Stimulated activated CD4-positive, alpha-beta T cell treated with anti-CD3 and anti-CD28 coated beads, Interleukin-15, amount 100 ng/mL, for 1 hour (primary cell): ENCODE results near the gene RRP1.

ENCODE experiments used
- DNase-seq, 2 donors: peaks; one replicate each; pipeline ENCODE4 v3.0.0-alpha.2; 2020; ENCODE audit warnings: low read depth in 1 of 2, low spot score in 1 of 2

RRP1 gene

DNA sequence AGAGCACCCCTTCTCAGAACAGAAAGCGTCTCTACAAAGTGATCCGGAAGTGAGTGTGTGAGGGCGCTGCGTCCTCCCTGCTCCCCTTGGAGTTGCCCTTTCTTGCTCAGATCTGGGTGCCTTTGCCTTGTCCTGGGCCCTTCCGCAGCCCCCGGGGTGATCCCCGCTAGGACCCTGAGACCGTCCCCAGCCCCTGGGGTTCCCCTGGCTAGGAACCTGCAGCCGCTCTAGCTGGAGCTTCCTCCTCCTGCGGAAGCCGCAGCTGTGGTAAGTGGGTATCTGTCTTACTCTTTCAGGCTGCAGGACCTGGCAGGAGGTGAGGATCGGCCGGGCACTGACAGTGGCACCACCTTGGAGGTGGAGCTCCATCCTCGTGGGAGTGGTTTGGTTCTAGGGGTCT, 11.2 kb downstream of the RRP1 start:
- DNase-seq, result no peak

DNA sequence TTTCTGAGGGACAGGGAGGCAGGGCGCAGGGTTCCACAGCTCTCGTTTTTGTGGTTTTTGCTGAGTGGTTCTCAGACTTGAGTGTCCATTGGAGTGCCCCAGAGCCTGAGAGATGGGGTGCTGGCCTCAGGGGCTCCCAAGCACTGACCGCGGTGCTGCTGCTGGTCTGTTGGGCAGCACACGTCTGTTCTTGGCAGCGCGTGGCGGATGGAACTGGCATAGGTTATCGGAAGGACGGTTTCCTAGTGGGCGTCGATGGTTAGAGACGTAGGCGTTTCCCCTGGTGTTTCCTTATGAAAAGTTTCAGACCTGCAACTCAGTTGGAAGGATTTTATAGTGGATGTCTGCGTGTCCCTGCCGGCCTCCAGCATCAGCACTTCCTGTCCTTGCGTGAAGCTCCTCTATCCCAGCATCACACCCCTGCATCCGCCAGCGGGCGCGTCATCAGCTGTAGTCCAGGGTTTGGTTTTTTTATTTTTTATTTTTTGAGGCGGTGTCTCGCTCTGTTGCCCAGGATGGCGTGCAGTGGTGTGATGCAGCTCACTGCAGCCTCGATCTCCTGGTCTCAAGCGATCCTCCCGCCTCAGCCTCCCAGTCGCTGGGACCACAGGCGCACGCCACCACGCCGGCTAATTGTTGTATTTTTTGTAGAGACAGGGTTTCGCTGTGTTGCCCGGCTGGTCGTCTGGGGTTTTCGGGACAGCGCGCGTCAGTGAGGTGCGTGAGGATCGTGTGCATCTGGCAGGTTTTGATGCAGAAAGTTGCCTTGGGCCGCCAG, 11.8 kb downstream of the RRP1 start:
- DNase-seq, result no peak

DNA sequence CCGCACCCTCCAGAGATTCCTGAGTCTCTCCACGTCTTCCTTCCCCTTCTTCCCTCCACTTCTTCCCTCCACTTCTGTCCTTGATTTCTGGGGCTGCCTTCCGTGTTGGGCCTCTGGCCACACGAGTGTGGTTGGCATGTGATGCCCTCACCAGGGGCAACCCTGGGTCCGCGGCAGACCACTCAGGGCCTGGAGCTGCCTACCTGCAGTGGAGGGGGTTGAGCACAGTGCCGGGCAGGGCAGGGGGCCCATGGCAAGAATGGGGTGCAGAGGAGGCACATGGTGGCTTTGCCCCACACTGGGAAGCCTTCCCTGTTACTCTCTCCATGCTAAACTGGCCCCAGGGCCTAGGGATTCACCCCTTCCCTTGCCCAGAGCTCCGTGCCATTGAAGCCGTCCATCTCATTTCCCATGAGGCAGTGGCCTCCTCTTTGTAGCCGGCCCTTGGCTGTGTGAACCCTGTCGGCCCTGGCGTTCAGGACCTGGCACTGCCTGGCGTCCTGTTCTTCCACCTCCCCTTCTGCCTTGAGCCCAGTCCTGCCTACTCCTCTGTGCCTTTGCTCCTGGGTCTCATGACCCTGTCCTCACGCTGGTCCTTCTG, 13.4 kb downstream of the RRP1 start:
- DNase-seq, result no peak

DNA sequence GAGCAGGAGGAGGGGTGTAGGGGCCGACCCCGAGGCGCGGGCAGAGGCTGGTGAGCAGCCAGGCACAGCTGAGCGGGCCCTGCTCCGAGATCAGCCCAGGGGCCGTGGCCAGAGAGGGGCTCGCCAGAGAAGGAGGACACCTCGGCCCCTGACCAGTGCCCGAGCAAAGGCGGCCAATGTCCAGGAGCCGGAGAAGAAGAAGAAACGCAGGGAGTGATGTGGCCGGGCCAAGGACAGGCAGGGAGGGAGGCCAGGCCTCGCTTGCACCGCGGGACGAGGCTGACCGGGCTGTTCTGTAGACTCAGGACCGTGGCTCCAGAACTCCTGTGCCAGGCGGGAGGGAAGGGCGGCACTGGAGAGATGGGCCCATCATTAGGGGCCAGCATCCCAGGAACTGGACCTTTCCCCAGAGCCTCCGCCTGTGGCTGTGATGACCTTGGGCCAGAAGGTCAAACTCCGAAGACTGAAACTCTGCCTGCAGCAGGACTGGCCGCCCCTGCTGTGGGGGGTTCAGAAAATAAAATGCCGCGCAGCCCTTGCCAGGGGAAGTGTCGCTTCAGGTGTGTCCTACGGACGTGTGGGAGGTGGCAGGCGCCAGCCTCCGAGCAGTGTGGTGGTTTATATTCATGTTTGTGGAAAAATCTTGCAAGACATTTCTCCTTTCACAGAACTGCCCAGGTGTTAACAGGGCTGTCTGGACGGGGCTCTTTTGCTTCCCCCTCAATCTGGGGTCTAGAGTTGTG, 14.4 kb downstream of the RRP1 start:
- DNase-seq, result no peak

DNA sequence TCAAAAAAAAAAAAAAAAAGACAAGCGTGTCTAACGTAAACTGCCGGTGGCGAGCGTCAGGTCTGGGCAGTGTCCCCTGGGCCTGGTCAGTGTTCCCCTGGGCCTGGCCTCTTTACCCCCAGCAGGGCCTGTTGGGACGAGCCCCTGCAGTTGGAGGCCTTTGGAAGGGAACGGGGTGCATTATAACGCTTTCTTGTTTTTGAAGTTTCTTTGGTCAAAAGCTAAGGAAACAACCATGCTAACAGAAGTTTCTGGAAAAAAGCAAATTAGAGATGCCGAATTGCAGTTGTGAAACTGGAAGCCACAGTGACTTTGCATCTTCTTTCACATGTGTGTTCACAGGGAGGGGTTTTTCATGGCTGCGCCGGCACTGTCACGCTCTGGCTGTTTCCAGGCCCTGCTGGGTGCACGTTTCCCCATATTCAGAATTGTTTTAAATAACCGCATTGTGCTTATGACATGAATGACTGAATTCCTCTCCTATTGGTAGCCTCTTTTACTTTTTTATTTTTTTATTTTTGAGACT, 16.0 kb downstream of the RRP1 start:
- no peak for DNase-seq

DNA sequence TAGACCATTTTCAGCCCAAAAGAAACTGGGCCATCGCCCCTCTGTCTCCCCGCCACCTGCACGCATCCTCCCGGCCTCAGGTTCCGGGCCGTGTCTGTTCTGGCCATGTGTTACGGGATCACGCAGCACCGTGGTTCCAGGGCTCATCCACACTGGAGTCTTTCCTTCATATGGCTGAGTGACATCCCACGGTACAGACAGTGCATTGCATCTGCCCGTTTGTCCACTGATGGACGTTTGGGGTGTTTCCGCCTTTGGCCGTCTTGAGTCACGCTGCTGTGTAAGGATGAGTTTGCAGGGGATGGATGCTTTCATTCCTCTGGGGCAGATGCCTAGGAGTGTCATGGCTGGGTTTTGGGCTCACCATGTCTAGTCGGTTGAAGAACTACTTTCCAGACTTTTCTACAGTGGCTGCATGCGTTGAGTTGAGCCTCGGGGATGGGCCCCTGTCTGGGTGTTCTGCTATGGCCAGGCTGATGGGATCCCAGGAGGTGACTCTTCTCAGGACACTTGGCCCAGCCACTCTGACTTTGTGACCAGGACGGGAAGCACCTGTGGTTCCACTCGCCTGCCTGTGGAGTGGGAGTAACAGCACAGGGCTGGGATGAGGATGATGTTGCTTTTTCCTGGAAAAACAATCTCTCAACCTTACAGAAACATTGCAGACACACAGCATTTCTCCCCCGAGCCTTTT, 16.8 kb downstream of the RRP1 start:
- DNase-seq, result no peak

DNA sequence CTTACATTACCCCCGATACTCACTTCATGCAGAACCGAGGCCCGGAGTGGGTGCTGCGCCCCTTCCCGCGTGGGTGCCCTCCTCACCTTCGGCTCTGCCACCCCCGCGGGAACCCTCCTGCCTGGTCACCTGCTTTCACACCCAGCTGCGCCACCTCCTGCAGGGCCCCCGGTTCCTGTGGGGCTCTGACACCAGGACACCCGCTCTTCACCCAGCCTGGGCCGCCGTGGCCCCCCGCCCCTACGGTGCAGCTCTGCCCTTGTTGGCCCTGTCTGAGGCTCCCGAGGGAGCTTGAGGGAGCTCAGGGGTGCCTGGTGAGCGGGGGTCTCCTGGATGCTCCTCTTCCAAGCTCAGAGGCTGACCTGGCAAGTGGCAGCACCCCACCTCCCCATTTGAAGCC, 19.0 kb downstream of the RRP1 start:
- DNase-seq, result no peak

DNA sequence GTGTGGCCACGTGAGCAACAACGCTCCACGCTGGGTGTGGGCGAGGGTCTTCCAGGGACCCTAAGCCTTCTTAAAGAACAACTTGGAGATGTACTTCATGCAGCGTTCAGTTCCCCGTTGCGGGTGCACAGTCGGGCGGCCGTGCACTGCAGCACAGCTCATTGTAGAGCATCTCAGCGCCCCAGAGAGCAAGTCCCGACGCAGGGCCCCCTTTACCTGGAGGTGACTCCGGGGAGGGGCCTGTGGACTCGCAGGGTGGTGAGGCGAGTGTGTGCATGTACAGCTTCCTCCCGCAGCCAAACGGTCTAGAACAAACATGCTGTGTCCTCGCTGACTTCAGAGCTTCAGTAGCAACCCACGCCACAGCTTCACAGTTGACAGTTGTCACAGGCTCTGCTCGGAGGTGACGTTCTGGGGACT, 19.5 kb downstream of the RRP1 start:
- DNase-seq, result no peak

DNA sequence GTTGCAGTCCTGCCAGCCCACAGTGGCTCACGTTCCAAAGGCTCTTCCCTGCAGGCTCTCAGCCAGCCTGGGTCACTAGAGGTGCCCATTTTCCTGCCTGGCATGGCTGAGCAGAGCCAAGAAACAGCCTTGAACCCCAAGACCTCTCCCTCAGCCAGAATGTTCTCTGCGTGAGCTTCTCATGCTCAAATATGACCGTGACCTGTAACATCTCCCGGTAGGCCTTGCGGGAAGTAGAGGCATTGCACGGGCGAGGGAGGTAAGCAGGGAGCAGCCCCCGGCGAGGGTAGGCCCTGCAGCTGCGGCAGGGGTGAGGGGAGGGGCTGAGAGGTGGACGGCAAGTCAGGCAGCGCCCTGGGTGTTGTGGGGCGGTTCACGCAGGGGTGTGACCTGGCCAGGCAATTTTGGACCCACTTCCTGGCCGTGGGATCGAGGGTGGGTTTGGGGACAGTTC, 20.0 kb downstream of the RRP1 start:
- no peak for DNase-seq

DNA sequence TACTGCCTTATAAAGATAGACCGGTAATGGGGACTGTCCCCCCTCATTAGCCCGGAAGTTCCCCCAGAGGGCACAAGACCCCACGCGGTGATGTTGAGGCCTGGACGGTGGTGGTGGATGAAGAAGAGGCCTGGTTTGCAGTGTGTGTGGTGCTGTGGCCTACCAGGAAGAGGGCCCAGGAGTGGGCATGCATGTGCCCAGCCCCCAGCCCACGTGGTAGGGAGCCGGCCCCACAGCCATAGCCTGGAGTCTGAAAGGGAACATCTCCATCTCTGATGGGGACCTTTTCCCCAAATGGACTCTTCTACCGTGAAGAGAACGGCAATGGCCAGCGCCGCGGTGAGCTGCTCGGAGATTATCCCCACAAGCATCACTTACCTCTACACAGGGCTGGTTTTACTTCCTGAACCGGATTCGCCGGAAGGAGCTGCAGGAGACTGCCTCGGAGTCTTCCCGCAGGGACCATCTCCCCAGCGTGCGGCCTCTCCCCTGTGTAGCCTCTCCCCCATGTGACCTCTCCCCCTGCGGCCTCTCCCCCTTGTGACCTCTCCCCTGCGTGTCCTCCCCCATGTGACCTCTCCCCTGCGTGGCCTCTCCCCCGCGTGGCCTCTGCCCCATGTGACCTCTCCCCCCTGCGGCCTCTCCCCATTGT, 20.6 kb downstream of the RRP1 start:
- no peak for DNase-seq

DNA sequence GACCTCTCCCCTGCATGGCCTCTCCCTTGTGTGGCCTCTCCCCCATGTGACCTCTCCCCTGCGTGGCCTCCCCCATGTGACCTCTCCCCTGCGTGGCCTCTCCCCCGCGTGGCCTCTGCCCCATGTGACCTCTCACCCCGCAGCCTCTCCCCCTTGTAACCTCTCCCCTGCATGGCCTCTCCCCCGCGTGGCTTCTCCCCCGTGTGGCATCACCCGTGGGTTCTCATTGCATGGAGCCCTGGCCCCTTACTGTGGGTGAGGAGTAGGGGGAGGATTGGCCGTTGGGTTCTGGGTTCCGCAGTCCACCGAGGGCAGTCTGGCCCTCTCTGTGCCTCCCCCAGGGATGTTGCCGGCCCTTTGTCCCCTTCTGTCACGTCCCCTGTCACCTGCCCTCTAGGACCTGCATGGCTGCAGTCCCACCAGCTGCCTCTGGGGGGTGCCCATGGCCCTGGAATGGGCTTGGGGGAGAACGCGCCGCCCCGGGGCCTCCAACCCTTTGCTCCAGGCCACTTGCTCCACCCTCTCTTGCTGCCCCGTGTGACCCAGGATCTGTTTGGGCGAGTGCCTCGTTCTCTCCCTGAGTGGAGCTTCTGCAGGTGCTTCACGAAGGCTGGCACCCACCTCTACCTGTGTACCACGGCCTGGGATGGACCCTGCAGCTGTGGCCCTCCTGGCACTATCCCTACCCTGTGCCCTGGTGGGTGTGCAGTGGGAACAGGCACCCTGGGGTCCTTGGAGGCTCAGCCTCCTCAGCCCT, 21.3 kb downstream of the RRP1 start:
- peak; percentile 79 to 90 for DNase-seq

DNA sequence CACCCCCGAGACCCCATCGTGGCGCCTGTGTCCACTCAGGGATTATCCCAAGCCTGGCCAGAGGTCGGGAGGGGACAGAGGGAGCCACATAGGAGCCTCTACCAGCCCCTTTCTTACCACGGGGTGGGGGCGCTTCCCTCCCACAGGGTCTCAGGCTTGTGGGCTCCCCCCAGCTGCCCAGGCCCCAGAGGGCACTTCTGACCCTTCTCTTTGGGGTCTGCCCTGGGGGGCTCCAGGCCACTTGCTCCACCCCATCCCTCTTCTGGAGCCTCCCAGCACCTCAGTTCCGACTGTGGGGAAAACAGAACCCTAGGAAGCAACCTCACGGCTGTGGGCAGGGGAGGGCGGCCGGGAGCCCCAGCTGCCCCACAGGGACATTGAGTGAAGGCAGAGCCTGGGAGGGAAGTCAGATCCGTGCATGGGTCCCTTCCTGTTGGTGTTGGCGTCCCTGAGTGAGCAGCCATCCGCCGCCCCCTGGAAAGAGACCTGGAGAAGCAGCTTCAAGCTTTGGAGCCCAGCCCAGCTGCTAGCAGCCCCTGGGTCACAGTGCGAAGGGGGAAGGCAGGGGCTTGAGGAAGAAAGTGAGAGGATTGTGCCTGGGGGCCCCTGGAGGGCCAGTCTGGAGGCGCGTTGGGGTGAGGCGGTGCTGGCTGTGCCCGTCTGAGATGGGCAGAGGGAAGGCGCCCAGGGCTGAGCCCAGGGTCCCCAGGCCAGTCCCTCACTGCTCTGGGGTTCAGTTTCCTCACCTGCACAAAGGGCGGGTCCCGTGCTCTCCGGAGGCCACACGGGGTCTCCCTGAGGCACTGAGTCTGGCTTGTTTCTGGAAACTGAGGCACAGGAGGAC, 22.1 kb downstream of the RRP1 start:
- no peak for DNase-seq

DNA sequence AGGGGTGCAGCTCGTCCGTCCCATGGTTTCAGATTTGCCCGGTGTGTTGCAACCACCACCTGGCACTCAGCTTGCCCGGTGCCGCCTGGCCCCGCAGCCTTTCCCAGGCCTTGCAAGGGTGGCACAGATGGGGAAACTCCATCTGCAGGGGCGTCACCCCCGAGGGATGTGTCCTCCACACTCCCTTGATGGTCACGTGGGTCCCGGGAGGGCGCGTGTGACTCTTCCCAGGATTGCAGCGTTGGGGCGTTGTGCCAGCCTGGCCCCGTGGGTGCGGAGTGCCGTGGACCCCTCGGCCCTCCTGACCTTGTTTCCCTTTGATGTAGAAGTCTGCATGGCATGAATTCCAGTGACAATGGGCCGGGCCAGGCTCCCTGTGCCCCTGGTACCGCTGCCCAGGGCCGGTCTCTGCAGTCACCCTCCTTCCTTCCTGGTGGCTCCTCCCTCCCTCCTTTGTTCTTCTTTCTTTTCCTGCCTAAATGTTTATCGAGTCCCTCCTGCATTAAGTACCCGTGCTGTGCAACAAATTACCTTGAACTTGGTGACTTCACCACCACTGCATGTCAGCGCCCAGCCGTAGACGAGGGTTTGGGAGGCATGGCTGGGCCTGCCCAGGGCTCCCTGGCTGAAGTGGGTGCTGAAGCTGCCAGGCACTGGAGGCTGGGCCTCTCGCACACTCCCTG, 22.9 kb downstream of the RRP1 start:
- no peak for DNase-seq

DNA sequence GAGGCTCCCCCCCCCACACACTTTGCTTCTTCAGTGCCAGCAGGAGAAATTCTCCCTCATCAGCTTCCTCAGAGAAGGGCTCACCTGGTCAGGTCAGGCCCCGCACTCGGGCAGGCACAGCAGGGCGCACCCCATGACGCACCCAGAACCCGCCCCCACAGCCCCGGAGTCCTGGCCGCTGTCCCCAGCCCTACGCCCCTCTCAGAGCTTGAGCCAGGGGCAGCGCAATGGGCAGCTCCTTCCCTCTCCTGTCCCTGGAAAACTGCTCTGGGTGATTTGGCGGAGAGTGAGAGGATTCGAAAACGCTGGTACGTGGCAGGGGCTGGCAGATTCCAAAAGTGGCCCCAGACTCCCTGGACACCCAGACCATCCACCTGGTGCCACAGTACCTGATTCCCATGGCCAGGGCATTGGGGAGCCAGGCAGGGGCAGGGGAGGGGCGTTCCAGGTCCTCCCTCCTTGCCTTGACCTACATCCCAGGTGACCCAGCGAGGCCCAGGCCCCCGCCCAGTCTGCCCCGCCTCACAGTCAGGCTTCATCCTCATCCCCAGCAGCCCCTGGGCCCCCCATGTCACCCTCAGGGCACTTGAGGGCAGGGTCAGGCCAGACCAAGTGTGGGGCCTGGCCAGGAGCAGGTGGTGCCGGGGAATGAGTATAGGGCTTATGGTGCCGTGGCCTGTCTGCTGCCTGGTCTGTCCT, 23.7 kb downstream of the RRP1 start:
- no peak for DNase-seq

DNA sequence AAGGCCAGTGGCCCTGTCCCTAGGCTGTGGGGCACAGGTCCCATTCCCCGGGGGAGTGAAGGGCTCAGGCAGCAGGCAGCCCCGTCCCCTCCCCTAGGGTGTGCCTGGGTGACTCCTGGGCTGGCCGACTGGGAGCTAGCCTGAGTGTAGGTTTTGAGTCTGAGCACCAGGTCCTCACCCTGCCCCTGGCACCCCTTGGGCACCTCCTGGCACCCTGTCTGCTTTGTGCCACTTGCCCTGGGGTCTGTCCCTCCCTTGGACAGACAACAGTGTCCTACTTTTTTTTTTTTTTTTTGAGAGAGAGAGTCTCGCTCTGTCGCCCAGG, 24.2 kb downstream of the RRP1 start:
- DNase-seq, result no peak

DNA sequence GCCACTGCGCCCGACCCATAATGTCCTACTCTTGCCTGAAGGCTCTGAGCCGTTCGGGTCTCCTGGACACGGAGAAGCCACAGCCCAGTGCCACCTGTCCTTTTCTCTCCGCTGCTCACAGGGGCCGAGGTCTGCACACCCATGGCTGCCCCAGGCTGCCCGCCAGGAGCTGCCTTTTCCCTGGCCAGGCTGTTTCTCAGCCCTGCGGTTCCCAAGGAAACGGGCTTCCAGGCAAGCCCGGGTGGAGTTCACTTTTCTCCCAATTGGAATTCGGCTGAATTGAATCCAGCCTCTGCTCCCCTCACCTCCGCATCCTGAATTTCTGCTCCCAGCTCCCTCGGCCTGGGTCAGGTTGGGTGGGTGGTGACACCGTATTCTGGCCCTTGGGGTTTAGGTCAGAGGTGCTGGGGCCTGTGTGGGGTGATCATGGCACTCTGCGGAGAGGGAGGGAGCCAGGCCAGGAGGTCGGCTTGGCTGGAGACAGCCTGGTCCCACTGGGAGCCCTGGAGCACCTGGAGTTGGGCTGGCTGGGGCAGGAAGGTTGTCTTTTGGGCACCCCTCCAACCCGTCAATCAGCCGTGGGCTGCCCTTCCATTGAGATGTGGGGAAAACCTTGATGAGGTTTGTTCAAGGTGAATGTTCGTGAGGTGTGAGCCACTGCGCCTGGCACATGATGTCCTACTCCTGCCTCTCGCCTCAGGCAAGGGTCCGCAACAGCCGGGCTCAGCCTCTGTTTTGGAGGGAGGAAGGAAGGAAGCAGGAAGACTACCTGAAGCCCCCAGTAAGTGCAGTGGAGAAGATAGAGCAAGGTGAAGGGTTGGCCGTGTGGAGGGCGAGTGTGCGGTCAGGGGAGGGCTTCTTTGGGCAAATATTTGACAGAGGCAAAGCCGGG, 25.1 kb downstream of the RRP1 start:
- no peak for DNase-seq

DNA sequence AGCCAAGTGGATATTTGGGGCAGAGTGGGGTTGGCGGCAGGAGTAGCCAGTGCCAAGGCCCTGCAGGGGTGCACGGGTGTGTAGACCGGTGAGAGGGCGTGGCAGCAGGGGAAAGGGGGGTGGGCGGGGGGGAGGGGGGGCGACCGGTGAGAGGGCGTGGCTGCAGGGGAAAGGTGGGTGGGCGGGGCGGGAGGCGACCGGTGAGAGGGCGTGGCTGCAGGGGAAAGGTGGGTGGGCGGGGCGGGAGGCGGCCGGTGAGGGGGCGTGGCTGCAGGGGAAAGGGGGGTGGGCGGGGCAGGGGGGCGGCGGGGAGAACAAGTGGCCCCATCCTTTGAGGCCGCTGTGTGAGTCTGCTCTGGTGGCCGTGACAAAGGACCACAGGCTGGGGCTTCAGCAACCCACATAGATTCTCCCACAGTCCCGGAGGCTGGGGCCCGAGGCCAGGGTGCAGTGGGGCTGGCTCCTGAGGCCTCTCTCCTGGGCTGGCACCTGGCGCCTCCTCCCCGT, 25.8 kb downstream of the RRP1 start:
- no peak for DNase-seq
